AG09319 (cell line): Measurements from ENCODE around the gene ARHGAP30.

Experiments used
- DNase-seq: peaks from one replicate; pipeline ENCODE4 v3.0.0-alpha.2; 2010; ENCODE audit warnings: low read depth; ENCODE audit errors: extremely low read depth
- TF ChIP-seq, protein P1 (sequence below): IDR thresholded peaks from 2 replicates; pipeline ENCODE4 v1.5.1; 2011; ENCODE audit warnings: low read depth, mild to moderate bottlenecking, inconsistent platforms, low read length, moderate library complexity

ARHGAP30 gene

DNA sequence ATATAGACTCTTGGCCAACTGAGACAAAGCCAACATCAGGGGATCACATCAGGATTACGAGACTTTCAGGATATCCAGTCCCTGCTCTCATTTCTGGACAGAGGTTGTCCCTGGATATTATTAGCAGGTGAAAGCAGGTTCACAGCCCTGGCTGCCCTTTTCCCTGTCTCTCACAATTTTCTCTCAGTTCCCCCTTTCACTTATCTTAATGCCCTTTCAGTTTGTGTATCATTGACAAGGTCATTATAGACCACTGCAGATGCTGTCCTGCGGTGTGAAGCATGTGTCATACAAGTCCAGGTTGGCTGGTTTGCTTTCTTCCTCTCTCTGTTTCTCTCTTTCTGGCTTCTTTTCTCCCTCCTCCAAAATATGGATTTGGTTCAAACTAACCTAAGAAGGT is 26.3 kb upstream of the ARHGAP30 start:
- DNase-seq, result no peak
- TF ChIP-seq, protein P1, sequence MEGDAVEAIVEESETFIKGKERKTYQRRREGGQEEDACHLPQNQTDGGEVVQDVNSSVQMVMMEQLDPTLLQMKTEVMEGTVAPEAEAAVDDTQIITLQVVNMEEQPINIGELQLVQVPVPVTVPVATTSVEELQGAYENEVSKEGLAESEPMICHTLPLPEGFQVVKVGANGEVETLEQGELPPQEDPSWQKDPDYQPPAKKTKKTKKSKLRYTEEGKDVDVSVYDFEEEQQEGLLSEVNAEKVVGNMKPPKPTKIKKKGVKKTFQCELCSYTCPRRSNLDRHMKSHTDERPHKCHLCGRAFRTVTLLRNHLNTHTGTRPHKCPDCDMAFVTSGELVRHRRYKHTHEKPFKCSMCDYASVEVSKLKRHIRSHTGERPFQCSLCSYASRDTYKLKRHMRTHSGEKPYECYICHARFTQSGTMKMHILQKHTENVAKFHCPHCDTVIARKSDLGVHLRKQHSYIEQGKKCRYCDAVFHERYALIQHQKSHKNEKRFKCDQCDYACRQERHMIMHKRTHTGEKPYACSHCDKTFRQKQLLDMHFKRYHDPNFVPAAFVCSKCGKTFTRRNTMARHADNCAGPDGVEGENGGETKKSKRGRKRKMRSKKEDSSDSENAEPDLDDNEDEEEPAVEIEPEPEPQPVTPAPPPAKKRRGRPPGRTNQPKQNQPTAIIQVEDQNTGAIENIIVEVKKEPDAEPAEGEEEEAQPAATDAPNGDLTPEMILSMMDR, result no peak

DNA sequence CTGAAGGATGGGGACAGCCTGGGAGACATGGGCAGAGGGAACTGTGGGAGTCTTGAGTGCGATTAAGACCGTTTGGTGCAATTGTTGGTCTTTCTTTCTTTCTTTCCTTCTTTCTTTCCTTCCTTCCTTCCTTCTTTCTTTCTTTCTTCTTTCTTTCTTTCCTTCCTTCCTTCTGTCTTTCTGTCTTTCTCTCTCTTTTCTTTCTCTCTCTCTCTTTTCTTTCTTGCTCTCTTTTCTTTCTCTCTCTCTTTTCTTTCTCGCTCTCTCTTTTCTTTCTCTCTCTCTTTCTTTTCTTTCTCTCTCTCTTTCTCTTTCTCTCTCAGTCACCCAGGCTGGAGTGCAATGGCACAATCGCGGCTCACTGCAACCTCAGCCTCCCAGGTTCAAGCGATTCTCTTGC is 25.5 kb upstream of the ARHGAP30 start:
- TF ChIP-seq, protein P1, result no peak

DNA sequence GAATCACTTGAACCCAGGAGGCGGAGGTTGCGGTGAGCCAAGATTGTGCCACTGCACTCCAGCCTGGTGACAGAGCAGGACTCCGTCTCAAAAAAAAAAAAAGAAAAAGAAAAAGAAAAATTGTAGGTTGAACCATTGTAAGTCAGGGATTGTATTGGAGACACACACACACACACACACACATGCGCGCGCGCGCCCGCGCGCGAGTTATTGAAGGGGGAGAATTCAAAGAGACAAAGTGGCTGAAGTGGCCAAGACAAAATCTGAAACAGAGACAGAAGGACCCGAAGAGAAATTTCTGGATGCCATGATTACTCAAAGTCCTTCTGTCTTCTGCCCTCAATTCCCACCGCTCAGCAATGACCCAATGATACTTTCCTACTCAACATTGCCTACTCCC is 24.8 kb upstream of the ARHGAP30 start:
- no peak for DNase-seq
- TF ChIP-seq, protein P1, result no peak

More for the DNA sequence above, 25.5 kb upstream of the ARHGAP30 start:
- DNase-seq, result no peak

DNA sequence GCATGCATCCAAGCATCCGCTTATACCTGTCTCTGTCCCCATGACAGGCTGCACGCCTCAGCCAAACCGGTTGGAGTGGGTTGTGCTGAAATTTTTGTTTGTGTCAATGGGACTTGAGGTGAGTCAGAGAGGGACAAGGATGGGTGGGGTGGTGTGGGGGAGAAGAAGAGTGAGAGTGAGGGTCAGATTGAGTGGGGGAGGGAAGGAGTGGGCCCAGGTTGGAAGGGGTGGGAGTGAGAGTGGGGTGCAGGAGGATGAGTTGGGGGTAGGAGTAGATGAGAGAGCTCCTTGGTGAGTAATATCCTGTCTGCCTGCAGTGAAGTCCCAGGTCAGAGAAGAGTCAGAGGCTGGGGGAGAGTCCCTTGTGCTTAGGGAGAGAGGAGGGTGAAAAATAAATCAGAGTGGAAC is 22.9 kb upstream of the ARHGAP30 start:
- no peak for DNase-seq
- TF ChIP-seq, protein P1, result no peak

DNA sequence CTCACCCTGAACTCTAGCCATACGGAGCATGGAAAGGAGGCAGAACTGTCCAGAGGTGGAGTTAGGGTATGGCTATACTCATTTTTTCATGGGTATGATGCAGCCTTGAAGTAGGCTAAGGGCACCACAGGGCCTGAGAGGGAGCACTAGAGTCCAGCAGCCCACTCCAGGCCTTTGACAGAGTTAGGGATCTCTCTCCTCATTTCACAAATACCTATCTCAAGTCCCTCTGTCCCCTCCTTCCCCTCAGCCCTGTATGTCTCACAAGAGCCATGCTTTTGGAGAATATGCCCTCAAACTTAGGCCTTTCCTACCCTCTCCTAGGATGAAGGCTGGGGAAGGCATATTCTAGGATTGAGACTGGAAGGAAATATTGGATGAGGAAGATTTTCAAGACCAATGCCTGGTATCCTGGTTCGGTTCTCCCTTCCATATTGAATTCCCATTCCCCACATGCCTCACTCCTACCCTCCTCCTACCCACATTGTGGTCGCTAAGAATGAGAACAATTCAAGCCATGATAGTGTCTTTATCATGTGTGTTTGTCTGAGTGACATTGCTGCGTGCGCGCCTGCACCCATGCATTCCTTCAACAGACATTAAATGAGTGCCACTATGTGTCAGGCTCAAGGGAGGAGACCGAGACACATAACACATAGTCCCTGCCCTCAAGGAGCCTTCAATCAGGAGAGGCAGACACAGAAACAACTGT is 22.3 kb upstream of the ARHGAP30 start:
- TF ChIP-seq, protein P1, result no peak
- no peak for DNase-seq

DNA sequence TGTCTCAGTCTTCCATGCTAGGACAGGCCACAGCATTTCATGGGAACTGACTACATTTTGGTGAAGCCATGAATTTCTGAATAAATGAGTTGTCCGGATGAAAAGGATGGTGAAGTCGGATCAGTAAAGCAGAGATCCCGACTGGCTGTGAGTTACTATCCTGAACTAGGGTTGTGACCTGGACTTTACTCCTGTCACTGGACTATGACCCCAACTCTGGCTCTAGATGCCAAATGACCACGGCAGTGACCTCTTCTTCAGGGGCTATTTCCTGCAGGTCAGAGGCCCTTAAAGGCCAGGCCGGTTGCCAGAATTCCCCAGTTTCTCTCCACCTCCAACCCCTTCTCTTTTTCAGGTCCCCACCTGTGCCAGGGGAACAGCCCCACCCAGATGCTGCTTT is 21.4 kb upstream of the ARHGAP30 start:
- TF ChIP-seq, protein P1, result no peak
- DNase-seq, result no peak

DNA sequence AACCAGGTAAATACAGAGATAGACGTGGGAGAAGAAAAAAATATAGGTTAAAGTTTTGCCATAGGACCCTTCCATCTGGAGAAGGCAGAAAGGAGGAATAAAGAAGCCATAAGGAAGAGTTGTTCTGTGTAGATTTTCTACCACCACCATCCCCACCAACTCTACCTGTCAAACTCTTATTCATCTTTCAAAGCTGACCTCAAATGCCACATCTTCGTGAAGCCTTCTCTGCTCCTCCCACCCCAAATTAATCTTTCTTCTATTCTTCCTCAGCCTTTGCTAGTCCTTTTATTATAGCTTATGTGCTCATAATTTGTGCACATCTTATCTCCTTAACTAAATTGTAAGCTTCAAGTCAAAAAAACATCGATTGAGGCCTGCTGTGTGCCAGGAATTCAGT is 20.9 kb upstream of the ARHGAP30 start:
- no peak for DNase-seq
- TF ChIP-seq, protein P1, result no peak
